ENCODE data around the gene PKD2L1.

PKD2L1 gene

DNA sequence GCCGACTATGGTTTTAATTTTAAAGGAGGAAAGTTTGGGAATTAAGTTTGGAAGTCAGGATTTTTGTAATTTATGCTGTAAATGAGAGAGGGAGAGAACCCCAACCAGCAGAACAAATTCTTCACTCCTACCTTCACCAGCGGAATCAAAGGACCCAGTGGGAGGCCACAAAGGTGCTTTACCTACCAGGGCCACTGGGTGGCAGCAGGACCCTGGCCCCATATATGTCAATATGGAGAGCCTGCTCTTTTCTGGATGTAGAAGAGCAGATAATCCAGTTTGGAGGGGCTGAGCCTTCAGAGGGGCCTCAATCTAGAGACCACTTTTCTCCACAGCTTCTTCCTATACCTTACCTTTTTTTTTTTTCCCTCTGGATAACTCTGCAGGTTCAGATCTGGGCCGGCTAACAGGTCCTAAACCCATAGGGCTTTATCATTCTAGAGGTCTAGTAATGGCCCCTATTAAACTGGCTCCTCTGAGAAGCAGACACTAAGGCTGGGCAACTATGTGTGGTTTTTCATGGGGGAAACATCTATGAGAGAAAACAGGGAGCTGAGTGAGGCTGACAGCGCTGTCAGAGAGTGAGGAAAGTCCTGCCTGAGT lies 8.5 kb upstream of the PKD2L1 start:
- no peak for ATAC-seq (replicated peaks; ENCODE audit: extremely low read depth, poor library complexity, severe bottlenecking)
- H3K36me3 Mint-ChIP-seq (ENCODE audit: insufficient read depth) = no peaks in the 10 kb centered on the region
- no peaks in the 10 kb centered on the region for H3K4me1 Mint-ChIP-seq
- peak; percentile 74 to 75 for DNase-seq (ENCODE audit: low spot score in 2 of 2)
- H3K27ac Mint-ChIP-seq (ENCODE audit: low read depth) = no peak overlapping the region
- no peak overlapping the region for H3K4me3 Mint-ChIP-seq
- H3K27me3 Mint-ChIP-seq = peaks cover 9% of the 10 kb centered on the region
- H3K9me3 Mint-ChIP-seq = no peaks in the 10 kb centered on the region

DNA sequence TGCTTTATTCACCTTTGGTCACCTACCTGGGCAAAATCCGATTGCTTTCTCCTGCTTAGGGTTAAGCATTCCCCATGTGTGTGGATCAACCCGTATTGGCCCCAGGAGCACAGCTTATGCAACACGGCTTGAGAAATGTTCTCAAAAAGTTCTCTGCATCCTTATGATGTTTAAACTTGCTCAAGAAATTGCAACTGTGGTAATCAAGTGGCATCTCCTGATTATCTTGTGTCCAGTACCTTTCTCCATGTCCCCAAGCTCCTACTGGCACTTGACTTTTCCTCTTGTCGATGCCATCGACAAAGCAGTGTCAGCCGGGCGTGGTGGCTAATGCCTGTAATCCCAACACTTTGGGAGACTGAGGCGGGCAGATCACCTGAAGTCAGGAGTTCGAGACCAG lies 4.7 kb upstream of the PKD2L1 start:
- Mint-ChIP-seq H3K27ac (ENCODE audit: low read depth) (no peak overlapping the region), H3K9me3 (no peaks in the 10 kb centered on the region), H3K27me3 (peaks cover 29% of the 10 kb centered on the region), H3K4me1 (no peaks in the 10 kb centered on the region), H3K4me3 (no peak overlapping the region), H3K36me3 (ENCODE audit: insufficient read depth) (peaks cover 2% of the 10 kb centered on the region)
- ATAC-seq (replicated peaks; ENCODE audit: extremely low read depth, poor library complexity, severe bottlenecking) (no peak), DNase-seq (ENCODE audit: low spot score in 2 of 2) (no peak)

DNA sequence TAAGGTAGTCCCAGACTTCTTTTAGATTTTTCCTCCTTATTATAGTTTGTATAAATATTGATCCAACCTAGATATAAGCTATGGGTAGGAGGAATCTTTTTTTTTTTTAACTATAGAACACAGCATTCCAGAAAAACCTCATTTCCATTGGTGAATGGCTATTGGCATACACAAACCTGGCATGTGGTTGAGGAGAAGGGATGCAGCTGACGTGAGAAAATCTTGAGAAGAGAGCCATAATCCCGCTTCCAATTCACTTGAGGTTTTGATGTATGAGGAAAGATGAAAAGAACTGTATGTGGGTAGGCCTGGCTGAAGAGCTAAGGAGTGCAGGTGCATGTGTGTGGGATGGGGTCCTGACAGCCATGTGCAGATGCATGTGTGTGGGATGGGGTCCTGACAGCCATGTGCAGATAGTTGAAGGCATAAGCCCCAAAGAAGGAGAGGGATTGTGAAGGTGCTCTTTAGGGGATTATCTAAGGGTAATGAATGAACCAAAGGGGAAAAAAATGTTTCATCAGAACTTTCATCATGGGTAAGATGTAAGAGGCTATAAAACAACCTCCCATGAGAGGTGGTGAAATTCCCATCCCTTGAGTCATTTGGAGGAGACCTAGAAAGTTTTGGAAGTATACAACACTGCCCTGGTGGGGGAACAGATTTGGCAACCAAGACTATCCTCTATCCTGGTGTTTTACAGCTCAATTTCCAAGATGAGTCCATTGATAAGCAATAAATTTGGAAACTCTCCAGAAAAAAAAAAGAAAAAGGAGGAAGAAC lies 3.8 kb upstream of the PKD2L1 start:
- Mint-ChIP-seq H3K27me3 (peaks cover 38% of the 10 kb centered on the region), H3K36me3 (ENCODE audit: insufficient read depth) (peaks cover 2% of the 10 kb centered on the region), H3K4me3 (no peak overlapping the region), H3K27ac (ENCODE audit: low read depth) (no peak overlapping the region), H3K9me3 (no peaks in the 10 kb centered on the region), H3K4me1 (no peaks in the 10 kb centered on the region)
- no peak for DNase-seq (ENCODE audit: low spot score in 2 of 2)
- no peak for ATAC-seq (replicated peaks; ENCODE audit: extremely low read depth, poor library complexity, severe bottlenecking)

DNA sequence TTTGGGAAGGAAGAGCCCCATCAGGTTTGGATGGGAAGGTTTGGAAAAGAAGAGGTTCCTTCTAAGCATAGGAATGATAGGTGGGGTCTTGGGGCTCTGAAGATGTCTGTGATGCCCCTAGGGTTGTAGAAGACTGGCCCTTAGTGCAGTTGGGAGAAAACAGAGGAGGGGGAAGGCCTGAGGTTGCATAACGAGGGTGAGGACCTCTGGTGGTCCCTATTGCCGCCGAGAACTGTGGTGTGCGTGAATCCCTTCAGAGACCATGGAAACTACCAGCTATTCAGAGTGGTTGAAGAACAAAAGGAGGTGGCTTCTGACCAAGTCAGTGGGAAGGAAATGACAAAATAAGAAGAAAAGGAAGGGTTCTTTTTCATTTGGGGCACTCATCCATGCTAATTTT lies 3.1 kb upstream of the PKD2L1 start:
- H3K27me3 Mint-ChIP-seq = peaks cover 39% of the 10 kb centered on the region
- no peaks in the 10 kb centered on the region for H3K9me3 Mint-ChIP-seq
- ATAC-seq (replicated peaks; ENCODE audit: extremely low read depth, poor library complexity, severe bottlenecking) (no peak), DNase-seq (ENCODE audit: low spot score in 2 of 2) (no peak)
- H3K36me3 Mint-ChIP-seq (ENCODE audit: insufficient read depth) = peaks cover 2% of the 10 kb centered on the region
- no peak overlapping the region for H3K4me3 Mint-ChIP-seq
- H3K27ac Mint-ChIP-seq (ENCODE audit: low read depth) = no peak overlapping the region
- H3K4me1 Mint-ChIP-seq = no peaks in the 10 kb centered on the region

DNA sequence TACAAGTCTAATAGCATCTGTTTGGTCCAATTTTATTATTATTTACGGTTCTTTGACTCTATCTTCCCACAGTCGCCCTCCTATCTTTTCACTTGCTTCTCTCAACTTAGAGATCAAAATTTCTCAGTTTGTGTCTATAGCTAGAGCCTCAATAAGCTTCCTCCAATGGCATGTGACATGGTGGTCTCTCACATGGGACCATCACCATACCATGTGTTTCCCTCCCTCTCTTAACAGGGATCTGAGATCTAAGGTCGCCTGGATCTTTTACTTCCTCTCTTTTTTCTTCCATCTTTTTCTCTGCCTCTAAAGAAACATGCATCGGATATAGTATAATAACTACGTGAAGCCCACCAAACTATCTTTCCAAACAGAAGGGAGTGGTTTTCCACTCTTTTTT lies 1.8 kb downstream of the PKD2L1 start:
- Mint-ChIP-seq H3K36me3 (ENCODE audit: insufficient read depth) (peaks cover 2% of the 10 kb centered on the region), H3K27me3 (peaks cover 30% of the 10 kb centered on the region), H3K4me1 (no peaks in the 10 kb centered on the region), H3K9me3 (no peaks in the 10 kb centered on the region), H3K27ac (ENCODE audit: low read depth) (no peak overlapping the region), H3K4me3 (no peak overlapping the region)
- DNase-seq (ENCODE audit: low spot score in 2 of 2) (no peak), ATAC-seq (replicated peaks; ENCODE audit: extremely low read depth, poor library complexity, severe bottlenecking) (no peak)

DNA sequence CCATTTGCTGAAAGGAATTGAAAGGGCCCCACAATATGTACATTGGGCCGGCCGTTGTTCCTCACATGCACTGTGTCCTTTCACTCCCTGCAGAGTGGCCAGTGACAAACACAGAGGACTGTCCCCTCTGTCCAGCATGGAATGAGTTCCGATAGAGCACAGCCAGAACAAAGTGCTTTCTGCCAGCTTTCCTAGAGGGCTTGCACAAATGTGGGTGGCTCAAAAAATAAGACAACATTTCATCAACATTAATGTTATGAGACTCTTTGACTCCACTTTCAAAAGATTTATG lies 2.4 kb downstream of the PKD2L1 start:
- peaks cover 30% of the 10 kb centered on the region for H3K27me3 Mint-ChIP-seq
- H3K27ac Mint-ChIP-seq (ENCODE audit: low read depth) = no peak overlapping the region
- DNase-seq (ENCODE audit: low spot score in 2 of 2) = no peak
- no peaks in the 10 kb centered on the region for H3K9me3 Mint-ChIP-seq
- H3K4me3 Mint-ChIP-seq = no peak overlapping the region
- no peak for ATAC-seq (replicated peaks; ENCODE audit: extremely low read depth, poor library complexity, severe bottlenecking)
- peaks cover 2% of the 10 kb centered on the region for H3K36me3 Mint-ChIP-seq (ENCODE audit: insufficient read depth)
- no peaks in the 10 kb centered on the region for H3K4me1 Mint-ChIP-seq

DNA sequence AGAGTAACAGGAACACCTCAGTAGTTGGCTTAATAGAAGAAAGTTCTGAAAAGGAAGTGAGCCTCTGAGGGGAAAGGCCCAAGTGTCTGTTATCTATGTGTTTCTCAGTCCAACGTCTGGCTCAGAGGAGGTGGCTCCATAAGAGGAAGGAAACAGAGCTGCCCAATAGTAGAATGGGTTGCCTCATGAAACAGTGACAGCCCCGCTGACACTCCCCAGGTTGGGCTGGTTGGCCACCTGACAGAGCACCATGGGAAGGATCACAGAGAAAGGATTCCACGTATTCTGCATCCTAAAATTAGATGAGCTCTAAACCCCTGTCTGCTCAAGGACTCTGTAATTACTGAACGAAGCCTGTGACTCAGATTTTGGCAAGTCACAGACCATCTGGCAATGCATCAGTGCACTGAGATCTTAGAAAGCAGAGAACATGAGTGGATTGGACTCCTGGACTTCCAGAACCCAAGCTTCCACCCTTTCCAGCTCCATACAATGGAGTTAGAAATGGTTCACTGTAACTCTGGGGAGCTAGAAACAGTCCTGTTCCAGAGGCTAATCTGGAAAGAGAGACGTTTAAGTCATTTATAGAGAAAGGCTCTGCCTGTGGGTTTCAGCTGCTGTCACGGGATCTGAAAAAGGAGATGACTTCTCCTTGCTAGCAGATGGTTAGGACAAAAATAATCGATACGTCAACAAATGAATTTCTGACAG lies 2.9 kb downstream of the PKD2L1 start:
- Mint-ChIP-seq H3K9me3 (no peaks in the 10 kb centered on the region), H3K4me1 (no peaks in the 10 kb centered on the region), H3K27me3 (peaks cover 30% of the 10 kb centered on the region), H3K4me3 (no peak overlapping the region), H3K27ac (ENCODE audit: low read depth) (no peak overlapping the region), H3K36me3 (ENCODE audit: insufficient read depth) (peaks cover 2% of the 10 kb centered on the region)
- ATAC-seq (replicated peaks; ENCODE audit: extremely low read depth, poor library complexity, severe bottlenecking) (peak; percentile 79), DNase-seq (ENCODE audit: low spot score in 2 of 2) (no peak)

DNA sequence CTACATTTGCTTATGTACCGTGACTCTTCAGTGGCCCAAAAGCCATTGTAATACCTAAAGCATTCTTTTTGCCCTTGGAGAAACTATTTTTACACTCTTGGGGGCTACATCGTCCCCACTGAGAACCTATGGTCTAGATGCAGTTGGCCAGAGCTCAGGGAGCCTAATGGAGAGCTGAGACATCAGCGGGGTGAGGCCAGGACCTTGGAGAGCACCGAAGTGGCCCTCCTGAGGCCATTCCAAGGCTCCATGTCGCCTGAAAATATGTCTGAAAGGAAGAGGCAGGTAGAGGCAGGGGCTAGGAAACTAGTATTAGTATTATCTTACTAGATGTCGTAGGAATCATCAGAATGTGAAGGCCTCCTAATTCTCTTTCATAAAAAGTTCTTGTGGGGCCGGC lies 4.9 kb downstream of the PKD2L1 start:
- no peak for ATAC-seq (replicated peaks; ENCODE audit: extremely low read depth, poor library complexity, severe bottlenecking)
- no peak overlapping the region for H3K27ac Mint-ChIP-seq (ENCODE audit: low read depth)
- no peaks in the 10 kb centered on the region for H3K9me3 Mint-ChIP-seq
- peaks cover 31% of the 10 kb centered on the region for H3K27me3 Mint-ChIP-seq
- H3K36me3 Mint-ChIP-seq (ENCODE audit: insufficient read depth) = no peaks in the 10 kb centered on the region
- DNase-seq (ENCODE audit: low spot score in 2 of 2) = no peak
- no peak overlapping the region for H3K4me3 Mint-ChIP-seq
- H3K4me1 Mint-ChIP-seq = no peaks in the 10 kb centered on the region

DNA sequence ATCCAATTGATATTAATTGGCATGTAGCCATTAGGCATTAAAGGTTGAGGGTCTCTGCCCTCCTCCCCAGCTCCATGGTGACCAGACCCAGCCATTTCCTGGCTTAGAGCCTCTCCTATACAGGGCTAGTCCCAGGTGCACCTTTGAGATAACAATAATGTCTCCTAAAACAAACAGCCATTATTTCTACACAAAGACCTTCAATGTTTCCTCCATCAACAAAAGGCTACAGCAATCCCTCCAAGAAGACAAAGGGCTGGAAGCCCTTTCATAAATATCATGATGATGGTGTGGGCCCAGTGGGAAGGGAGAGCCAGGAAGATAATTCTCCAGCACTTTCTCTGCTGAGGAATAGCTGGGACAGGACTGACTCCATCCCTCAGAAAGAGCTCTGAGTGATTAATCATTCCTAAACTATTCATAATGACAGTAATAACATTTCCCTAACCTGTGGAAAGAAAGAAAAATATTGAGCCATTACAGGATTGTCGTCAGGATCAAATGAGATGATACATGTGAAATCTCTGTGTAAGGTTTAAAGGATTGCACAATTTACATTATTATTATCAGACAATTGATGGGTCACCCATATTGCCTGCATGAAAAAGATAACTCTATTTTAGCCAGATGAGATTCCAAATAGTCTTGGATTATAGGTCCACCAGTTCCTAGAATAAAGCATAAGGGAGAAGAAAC lies 10.2 kb downstream of the PKD2L1 start:
- H3K4me3 Mint-ChIP-seq = no peak overlapping the region
- no peaks in the 10 kb centered on the region for H3K9me3 Mint-ChIP-seq
- no peak for DNase-seq (ENCODE audit: low spot score in 2 of 2)
- ATAC-seq (replicated peaks; ENCODE audit: extremely low read depth, poor library complexity, severe bottlenecking) = no peak
- peaks cover 62% of the 10 kb centered on the region for H3K27me3 Mint-ChIP-seq
- no peaks in the 10 kb centered on the region for H3K36me3 Mint-ChIP-seq (ENCODE audit: insufficient read depth)
- H3K27ac Mint-ChIP-seq (ENCODE audit: low read depth) = no peak overlapping the region
- H3K4me1 Mint-ChIP-seq = no peaks in the 10 kb centered on the region

DNA sequence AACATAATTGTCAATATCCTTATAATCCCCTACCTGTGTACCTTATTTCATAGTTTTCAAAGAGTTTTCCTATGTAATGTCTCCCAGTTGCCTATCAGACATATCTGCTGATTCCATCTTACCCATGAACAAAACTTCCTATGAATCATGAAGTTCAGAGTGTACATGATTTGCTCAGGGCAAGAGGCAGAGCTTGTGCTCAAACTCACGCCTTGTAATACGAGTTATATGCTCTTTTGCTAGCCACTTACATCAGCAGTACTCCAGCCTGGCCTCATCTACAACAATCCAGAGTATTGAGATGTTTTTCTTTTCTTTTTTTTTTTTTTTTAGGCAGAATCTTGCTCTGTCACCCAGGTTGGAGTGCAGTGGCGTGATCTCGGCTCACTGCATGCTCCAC lies 11.8 kb downstream of the PKD2L1 start:
- Mint-ChIP-seq H3K27me3 (peaks cover 76% of the 10 kb centered on the region), H3K4me3 (no peak overlapping the region), H3K36me3 (ENCODE audit: insufficient read depth) (no peaks in the 10 kb centered on the region), H3K27ac (ENCODE audit: low read depth) (no peak overlapping the region), H3K9me3 (no peaks in the 10 kb centered on the region), H3K4me1 (no peaks in the 10 kb centered on the region)
- DNase-seq (ENCODE audit: low spot score in 2 of 2) (no peak), ATAC-seq (replicated peaks; ENCODE audit: extremely low read depth, poor library complexity, severe bottlenecking) (no peak)

DNA sequence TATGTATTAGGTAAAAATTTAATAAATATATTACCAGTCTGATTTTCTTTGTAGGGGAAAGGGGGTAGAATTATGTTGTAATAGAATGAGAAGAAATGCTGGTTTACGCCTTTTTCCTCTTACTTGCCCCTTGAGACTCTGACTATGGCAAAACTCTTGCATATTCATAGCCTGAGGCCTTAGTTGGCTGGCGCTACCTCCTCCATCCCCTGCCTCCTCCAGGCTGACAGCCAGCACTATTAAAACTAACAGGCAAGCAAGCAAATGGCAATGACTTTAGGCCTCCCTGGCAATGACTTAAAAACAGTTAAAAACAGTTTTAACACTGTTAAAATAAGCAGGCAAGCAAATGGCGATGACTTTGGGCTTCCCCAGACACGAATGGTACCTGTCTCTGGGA lies 14.4 kb downstream of the PKD2L1 start:
- DNase-seq (ENCODE audit: low spot score in 2 of 2) (no peak), ATAC-seq (replicated peaks; ENCODE audit: extremely low read depth, poor library complexity, severe bottlenecking) (no peak)
- Mint-ChIP-seq H3K4me3 (no peak overlapping the region), H3K4me1 (no peaks in the 10 kb centered on the region), H3K27ac (ENCODE audit: low read depth) (no peak overlapping the region), H3K9me3 (no peaks in the 10 kb centered on the region), H3K36me3 (ENCODE audit: insufficient read depth) (no peaks in the 10 kb centered on the region), H3K27me3 (peaks cover 90% of the 10 kb centered on the region)

DNA sequence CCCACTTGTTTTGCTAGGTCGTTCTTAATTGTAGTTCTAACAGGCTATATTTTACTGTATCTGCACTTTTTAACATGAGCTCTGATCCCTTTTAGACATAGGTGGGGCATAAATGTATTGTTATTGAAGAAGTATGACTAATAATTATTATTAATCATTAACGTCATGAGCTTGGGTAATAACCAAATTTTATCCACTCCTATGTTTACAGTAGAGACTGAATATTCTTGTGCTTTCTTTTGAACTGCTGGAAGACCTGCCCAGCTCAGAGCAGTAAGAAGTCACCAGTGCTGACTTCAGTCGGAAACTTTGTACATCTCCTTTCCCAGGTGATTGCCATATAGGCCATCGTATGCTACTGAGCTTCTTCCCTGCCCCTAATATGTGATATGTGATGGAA lies 18.7 kb downstream of the PKD2L1 start:
- Mint-ChIP-seq H3K4me1 (no peaks in the 10 kb centered on the region), H3K9me3 (no peaks in the 10 kb centered on the region), H3K27ac (ENCODE audit: low read depth) (no peak overlapping the region), H3K27me3 (peaks cover 82% of the 10 kb centered on the region), H3K36me3 (ENCODE audit: insufficient read depth) (peaks cover 2% of the 10 kb centered on the region), H3K4me3 (no peak overlapping the region)
- DNase-seq (ENCODE audit: low spot score in 2 of 2) (no peak), ATAC-seq (replicated peaks; ENCODE audit: extremely low read depth, poor library complexity, severe bottlenecking) (no peak)

DNA sequence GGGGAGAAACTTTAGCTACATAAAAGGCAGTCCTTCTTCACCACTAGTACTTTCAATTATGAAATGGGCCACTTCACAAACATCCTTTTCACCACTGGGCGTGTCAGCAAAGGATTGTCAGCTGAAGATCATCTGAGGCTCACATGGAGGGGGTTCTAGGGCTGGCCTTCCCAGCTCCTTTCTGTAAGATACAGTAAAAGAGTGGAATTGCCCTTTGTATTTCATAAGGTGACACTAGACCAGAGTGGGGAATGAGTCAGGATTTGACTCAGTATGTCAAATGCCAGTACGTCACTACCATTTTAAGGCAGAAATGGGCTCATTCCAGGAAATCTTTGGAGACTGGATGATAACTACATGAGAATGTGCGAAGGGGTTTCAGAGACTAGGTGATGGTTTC lies 22.3 kb downstream of the PKD2L1 start:
- peaks cover 85% of the 10 kb centered on the region for H3K27me3 Mint-ChIP-seq
- no peaks in the 10 kb centered on the region for H3K4me1 Mint-ChIP-seq
- ATAC-seq (replicated peaks; ENCODE audit: extremely low read depth, poor library complexity, severe bottlenecking) = no peak
- H3K9me3 Mint-ChIP-seq = no peaks in the 10 kb centered on the region
- peaks cover 2% of the 10 kb centered on the region for H3K36me3 Mint-ChIP-seq (ENCODE audit: insufficient read depth)
- H3K4me3 Mint-ChIP-seq = no peak overlapping the region
- H3K27ac Mint-ChIP-seq (ENCODE audit: low read depth) = no peak overlapping the region
- no peak for DNase-seq (ENCODE audit: low spot score in 2 of 2)

Data from central memory CD8-positive, alpha-beta T cell (primary cell).